WTC11 (cell line): ENCODE data around the gene GRAMD4.

ENCODE experiments used
- SMAD3 ChIP-seq: sonication (generic); formaldehyde crosslinking; IDR thresholded peaks from 2 replicates; pipeline ENCODE4 v1.8.0; 2022; ENCODE audit warnings: missing genetic modification reagents, mild to moderate bottlenecking, borderline replicate concordance
- SP1 ChIP-seq: sonication (generic); formaldehyde crosslinking; conservative IDR thresholded peaks from 2 replicates; pipeline ENCODE4 v1.8.1; 2022; ENCODE audit warnings: missing genetic modification reagents
- TF ChIP-seq, protein P1 (sequence below): fragments of 200-600 bp; IDR thresholded peaks from 2 replicates; pipeline ENCODE4 v1.8.0; 2022; ENCODE audit warnings: antibody characterized with exemption
- TF ChIP-seq, protein P2 (sequence below): sonication (generic); formaldehyde crosslinking; IDR thresholded peaks from 2 replicates; pipeline ENCODE4 v1.8.1; 2022; ENCODE audit warnings: missing genetic modification reagents, borderline replicate concordance
- TF ChIP-seq, protein P3 (sequence below): sonication (generic); formaldehyde crosslinking; IDR thresholded peaks from 2 replicates; pipeline ENCODE4 v1.8.1; 2023; ENCODE audit warnings: mild to moderate bottlenecking, missing genetic modification reagents, moderate library complexity
- TF ChIP-seq, protein P4 (sequence below): sonication (generic); formaldehyde crosslinking; IDR thresholded peaks from 2 replicates; pipeline ENCODE4 v1.8.1; 2023; ENCODE audit warnings: mild to moderate bottlenecking, missing genetic modification reagents
- TF ChIP-seq, protein P5 (sequence below): sonication (generic); formaldehyde crosslinking; IDR thresholded peaks from 2 replicates; pipeline ENCODE4 v1.8.1; 2023; ENCODE audit warnings: mild to moderate bottlenecking, missing genetic modification reagents, moderate library complexity
- TF ChIP-seq, protein P6 (sequence below): sonication (generic); formaldehyde crosslinking; IDR thresholded peaks from 2 replicates; pipeline ENCODE4 v1.8.1; 2022; ENCODE audit warnings: mild to moderate bottlenecking, missing genetic modification reagents, moderate library complexity, borderline replicate concordance
- TF ChIP-seq, protein P7 (sequence below): sonication (generic); formaldehyde crosslinking; IDR thresholded peaks from 2 replicates; pipeline ENCODE4 v1.8.0; 2023; ENCODE audit warnings: missing genetic modification reagents

DNA sequence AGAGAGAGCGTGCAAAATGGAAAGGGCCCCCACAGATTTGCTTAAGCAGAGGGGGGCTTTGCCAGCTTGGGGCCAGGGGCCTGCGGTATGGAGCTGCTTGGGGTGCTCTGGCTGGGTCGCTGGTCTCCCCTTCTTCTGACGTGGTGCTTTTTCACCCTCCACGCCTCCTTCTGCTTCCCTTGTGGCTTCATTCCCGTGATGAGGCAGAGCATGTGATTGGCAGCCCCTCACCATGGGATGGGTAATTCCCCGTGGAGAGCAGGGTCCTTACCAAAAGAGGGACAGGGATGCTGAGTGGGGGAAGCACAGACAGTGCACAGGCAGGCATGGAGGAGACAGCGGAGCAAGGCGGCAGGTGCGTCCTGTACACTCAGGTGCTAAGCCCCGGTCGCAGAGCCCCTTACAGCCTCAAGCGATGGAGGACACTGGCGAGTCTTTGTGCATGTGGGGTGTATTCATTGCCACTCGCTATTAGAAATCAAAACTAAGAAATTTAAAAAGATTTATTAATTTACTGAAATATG, 19.9 kb upstream of the GRAMD4 start:
- TF ChIP-seq, protein P1, sequence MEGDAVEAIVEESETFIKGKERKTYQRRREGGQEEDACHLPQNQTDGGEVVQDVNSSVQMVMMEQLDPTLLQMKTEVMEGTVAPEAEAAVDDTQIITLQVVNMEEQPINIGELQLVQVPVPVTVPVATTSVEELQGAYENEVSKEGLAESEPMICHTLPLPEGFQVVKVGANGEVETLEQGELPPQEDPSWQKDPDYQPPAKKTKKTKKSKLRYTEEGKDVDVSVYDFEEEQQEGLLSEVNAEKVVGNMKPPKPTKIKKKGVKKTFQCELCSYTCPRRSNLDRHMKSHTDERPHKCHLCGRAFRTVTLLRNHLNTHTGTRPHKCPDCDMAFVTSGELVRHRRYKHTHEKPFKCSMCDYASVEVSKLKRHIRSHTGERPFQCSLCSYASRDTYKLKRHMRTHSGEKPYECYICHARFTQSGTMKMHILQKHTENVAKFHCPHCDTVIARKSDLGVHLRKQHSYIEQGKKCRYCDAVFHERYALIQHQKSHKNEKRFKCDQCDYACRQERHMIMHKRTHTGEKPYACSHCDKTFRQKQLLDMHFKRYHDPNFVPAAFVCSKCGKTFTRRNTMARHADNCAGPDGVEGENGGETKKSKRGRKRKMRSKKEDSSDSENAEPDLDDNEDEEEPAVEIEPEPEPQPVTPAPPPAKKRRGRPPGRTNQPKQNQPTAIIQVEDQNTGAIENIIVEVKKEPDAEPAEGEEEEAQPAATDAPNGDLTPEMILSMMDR: no peak
- TF ChIP-seq, protein P2, sequence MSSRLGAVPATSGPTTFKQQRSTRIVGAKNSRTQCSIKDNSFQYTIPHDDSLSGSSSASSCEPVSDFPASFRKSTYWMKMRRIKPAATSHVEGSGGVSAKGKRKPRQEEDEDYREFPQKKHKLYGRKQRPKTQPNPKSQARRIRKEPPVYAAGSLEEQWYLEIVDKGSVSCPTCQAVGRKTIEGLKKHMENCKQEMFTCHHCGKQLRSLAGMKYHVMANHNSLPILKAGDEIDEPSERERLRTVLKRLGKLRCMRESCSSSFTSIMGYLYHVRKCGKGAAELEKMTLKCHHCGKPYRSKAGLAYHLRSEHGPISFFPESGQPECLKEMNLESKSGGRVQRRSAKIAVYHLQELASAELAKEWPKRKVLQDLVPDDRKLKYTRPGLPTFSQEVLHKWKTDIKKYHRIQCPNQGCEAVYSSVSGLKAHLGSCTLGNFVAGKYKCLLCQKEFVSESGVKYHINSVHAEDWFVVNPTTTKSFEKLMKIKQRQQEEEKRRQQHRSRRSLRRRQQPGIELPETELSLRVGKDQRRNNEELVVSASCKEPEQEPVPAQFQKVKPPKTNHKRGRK (CRISPR knock-in tag): no peak
- TF ChIP-seq, protein P3, sequence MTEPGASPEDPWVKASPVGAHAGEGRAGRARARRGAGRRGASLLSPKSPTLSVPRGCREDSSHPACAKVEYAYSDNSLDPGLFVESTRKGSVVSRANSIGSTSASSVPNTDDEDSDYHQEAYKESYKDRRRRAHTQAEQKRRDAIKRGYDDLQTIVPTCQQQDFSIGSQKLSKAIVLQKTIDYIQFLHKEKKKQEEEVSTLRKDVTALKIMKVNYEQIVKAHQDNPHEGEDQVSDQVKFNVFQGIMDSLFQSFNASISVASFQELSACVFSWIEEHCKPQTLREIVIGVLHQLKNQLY (CRISPR knock-in tag): no peak
- TF ChIP-seq, protein P4, sequence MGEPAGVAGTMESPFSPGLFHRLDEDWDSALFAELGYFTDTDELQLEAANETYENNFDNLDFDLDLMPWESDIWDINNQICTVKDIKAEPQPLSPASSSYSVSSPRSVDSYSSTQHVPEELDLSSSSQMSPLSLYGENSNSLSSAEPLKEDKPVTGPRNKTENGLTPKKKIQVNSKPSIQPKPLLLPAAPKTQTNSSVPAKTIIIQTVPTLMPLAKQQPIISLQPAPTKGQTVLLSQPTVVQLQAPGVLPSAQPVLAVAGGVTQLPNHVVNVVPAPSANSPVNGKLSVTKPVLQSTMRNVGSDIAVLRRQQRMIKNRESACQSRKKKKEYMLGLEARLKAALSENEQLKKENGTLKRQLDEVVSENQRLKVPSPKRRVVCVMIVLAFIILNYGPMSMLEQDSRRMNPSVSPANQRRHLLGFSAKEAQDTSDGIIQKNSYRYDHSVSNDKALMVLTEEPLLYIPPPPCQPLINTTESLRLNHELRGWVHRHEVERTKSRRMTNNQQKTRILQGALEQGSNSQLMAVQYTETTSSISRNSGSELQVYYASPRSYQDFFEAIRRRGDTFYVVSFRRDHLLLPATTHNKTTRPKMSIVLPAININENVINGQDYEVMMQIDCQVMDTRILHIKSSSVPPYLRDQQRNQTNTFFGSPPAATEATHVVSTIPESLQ (CRISPR knock-in tag): no peak
- TF ChIP-seq SP1 (CRISPR knock-in tag) (no peak), SMAD3 (CRISPR knock-in tag) (no peak)
- TF ChIP-seq, protein P5, sequence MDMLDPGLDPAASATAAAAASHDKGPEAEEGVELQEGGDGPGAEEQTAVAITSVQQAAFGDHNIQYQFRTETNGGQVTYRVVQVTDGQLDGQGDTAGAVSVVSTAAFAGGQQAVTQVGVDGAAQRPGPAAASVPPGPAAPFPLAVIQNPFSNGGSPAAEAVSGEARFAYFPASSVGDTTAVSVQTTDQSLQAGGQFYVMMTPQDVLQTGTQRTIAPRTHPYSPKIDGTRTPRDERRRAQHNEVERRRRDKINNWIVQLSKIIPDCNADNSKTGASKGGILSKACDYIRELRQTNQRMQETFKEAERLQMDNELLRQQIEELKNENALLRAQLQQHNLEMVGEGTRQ (CRISPR knock-in tag): no peak
- TF ChIP-seq, protein P6, sequence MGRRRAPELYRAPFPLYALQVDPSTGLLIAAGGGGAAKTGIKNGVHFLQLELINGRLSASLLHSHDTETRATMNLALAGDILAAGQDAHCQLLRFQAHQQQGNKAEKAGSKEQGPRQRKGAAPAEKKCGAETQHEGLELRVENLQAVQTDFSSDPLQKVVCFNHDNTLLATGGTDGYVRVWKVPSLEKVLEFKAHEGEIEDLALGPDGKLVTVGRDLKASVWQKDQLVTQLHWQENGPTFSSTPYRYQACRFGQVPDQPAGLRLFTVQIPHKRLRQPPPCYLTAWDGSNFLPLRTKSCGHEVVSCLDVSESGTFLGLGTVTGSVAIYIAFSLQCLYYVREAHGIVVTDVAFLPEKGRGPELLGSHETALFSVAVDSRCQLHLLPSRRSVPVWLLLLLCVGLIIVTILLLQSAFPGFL (CRISPR knock-in tag): no peak
- TF ChIP-seq, protein P7, sequence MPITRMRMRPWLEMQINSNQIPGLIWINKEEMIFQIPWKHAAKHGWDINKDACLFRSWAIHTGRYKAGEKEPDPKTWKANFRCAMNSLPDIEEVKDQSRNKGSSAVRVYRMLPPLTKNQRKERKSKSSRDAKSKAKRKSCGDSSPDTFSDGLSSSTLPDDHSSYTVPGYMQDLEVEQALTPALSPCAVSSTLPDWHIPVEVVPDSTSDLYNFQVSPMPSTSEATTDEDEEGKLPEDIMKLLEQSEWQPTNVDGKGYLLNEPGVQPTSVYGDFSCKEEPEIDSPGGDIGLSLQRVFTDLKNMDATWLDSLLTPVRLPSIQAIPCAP: no peak
